ENCODE data around the gene KCNE1.
A peak's percentile ranks its signal among the peaks of the same experiment; 100 is the strongest.

The KCNE1 gene

DNA sequence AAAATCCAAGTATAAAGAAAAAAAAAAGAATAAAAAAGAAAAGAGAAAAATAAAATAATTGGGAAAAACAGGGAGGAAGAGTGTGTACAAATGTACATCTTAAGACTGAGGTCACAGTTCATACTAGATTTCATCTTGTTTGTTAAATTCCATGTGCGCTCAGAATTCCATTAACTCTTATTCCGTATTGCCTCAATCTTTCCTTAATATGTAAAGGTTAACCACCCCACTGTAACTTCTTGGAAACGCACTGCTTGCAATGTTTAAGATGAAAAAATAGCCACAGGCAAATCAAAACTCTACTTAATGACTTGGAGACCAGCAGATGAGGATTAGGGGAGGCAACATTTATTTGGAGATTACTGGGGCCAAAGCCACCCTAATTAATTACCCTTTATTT, 23.9 kb upstream of the KCNE1 start:
- DNase-seq (ENCODE audit: low spot score): no peak

DNA sequence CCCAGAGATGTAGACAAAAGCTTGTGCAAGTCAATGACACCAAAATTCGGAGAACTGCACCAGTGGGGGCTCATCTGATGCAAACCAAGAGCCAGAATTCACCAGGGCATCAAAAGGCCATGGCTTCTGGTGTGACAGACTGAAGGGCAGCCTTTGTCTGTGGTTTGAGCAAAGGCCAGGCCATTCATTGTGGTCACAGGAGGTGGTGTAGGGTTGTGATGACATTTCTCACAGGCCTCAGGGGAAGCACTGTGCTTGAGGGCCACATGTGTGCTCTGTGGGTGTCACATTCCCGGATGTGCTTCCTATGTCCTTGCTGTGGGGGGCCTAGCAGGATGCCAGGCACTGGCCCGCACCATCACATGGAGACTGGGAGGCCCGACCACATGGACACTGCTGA, 22.5 kb upstream of the KCNE1 start:
- DNase-seq (ENCODE audit: low spot score): no peak

GRCh38 chr21:34533938-34534337, 21.9 kb upstream of the KCNE1 start:
- no peak for DNase-seq (ENCODE audit: low spot score)

- DNase-seq (ENCODE audit: low spot score): no peak
These were observed 19.4 kb upstream of the KCNE1 start for GRCh38 chr21:34531399-34531798.

GRCh38 chr21:34530261-34530660, 18.3 kb upstream of the KCNE1 start:
- peak; percentile 31 for DNase-seq (ENCODE audit: low spot score)

DNA sequence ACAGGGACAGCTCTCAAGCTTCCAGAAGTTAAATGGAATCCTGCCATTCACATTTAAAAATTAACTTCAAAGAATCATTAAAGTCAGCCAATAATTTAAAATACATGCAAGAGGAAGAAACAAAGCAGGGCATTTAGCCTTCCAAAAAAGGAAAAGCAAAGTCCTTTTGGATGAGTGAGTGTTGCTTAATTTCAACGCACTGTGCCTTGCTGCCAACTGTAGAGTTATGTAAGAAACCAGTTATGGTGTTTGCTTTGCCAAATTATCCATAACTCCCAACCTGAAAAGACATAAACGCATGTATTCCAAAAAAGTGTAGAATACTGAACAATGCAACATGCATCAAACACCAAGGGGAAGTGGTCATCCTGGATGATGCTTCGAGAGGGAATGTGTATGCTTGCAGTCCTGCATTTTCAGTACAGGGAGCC, 16.1 kb upstream of the KCNE1 start:
- no peak for DNase-seq (ENCODE audit: low spot score)

DNA sequence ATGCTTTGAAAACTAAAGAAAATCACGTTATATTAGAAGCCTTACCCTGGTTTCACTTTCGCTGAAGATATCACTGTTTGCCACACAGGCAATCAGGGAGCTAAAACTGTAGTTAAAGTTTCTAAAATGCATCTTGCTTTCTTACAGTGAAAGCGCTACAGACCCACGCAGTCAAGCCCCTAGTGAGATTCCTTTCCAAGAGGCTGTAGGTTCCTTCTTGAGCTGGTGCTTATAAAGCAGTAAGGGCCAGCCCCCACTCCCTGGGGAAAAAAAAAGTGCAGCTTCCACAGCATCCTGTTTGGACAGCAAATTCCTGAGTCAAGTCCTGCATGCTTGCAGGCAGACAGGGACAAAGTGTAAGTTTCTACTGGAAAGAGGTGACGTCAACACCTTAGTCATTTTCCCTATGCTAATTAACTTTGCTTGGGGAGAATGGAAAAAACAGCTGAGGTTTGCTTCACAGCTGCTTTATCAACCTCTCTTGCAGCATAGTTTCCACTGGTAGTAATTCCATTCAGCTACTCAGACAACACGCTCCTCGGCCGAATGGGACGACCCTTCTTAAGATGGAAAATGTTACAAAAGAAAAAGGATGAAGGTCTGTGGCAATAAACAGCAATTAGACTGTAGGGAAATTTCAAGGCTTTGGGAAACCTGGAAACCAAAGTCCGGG, 14.7 kb upstream of the KCNE1 start:
- peak; percentile 92 for DNase-seq (ENCODE audit: low spot score)

DNA sequence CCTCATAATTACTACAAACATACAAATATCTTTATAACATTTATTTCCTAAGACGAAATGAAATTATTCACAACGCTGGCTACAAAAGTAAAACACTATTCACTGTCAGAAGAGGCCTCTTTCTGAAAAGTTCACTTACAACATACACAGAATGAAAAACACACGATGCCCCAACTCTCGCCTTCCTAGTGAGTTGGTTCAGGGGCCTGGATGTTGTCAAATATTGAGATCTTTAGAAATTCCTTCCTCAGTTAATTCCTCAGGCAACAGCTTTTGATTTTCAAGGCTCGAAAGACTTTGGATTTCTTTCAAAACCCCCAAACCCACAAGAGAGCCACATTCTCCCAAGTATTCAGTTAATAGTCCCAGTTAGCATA, 14.2 kb upstream of the KCNE1 start:
- DNase-seq (ENCODE audit: low spot score): no peak

DNA sequence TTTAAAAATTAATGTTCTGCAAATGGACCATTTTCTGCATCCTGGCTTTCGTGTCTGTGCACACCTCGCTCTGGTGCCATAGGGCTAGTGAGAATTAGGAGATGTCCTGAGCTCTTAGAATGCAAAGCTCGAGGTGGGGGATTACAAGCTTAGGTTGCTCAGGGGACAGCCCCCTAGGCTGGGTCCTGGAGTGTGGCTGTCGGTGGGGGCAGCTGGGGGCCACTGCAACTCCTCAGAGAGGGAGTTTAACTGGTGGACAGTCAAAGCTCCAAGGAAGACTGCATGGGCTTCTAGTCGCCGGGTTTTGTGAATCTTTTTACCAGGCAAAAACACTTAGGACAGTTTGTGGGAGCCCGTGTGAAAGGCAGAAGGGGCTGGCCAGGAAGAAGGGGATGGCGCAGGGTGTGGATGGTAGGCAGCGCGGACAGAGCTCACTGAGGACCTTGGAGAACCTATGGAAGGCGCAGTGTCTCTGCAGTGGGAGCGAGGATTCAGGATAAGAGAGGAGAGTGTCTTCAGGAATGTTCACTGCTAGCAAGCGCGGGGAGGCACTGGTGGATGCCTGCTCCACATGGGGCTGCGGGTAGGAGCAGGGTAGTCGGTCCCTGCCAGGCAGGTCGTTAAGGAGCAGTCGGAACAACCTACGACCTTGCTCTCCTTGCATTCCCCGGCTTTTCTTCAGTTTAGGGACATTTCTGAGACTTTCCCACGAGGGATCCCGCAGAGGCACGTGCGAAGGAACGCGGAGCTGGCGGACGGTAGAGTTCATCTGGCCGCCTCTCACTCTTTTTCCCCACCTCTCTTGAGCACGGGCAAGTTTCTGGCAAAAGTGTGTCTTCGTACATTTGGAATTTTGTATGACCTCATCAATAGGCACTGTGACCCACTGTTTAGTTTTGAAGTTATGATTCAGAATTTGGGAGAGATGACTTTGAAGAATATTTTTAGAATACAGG, 12.9 kb upstream of the KCNE1 start:
- DNase-seq (ENCODE audit: low spot score): peak; percentile 53

GRCh38 chr21:34523019-34523555, 11.1 kb upstream of the KCNE1 start:
- DNase-seq (ENCODE audit: low spot score): no peak

DNA sequence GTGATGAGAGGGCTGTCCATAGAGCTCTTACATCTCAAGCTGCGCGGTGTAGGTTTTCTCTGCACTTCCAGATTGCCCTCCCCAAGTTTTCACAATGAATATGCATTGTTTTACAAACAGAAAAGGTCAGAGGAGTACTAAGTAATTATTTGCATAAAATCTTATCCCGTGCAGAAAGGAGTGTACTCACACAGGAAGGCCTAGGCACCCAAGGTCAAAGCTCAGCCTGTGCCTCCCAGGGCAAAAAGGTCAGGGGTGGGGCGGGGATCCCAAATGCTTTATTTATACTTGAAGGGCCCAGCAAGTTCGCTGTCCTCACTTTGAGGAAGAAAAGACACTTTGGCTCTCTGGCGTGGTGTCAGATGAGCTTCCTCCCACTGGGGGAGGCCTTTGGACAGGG, 10.3 kb upstream of the KCNE1 start:
- DNase-seq (ENCODE audit: low spot score): no peak

- DNase-seq (ENCODE audit: low spot score): no peak
These were observed 9.6 kb upstream of the KCNE1 start for GRCh38 chr21:34521561-34521960.

- DNase-seq (ENCODE audit: low spot score): no peak
These were observed 8.9 kb upstream of the KCNE1 start for GRCh38 chr21:34520764-34521508.

- no peak for DNase-seq (ENCODE audit: low spot score)
These were observed 8.3 kb upstream of the KCNE1 start for GRCh38 chr21:34520281-34520680.

- DNase-seq (ENCODE audit: low spot score): no peak
These were observed 7.7 kb upstream of the KCNE1 start for GRCh38 chr21:34519694-34520093.

DNA sequence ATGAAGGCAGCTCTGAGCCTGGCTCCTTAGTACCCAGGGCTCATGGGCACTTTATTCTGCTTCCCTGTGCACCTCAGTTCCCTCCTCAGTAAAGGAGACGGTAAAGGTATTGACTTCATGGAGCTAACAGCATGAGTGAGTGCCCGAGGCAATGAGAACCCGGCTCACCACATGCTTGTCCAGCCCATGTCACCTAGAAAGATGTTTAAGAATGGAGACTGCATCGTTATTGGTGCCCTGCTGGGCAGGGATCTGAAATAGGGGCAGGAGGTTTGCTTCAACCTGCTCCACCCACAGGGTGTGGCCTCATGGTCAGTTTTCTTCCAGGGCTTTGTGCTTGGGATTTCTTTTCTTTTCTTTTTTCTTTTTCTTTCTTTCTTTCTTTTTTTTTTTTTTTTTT, 7.0 kb upstream of the KCNE1 start:
- DNase-seq (ENCODE audit: low spot score): no peak

DNA sequence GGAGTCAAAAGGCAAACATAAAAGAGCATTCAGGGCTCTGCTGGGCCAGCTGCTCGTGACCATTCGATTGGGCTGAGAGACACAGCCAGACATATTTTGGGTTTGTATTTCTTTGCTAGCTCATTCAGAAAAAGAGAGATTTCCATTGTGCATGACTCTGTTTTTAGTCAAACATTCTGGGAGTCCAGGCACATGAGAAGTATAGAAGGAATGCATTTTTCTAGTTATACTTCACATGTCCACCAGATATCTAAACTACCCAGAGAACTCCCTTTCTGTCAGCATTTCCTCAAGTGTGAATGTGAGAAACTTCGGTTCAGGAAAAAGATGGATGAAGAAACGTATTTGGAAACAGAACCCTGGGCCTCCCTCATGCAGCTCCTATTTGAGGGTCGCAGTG, 6.3 kb upstream of the KCNE1 start:
- no peak for DNase-seq (ENCODE audit: low spot score)

DNA sequence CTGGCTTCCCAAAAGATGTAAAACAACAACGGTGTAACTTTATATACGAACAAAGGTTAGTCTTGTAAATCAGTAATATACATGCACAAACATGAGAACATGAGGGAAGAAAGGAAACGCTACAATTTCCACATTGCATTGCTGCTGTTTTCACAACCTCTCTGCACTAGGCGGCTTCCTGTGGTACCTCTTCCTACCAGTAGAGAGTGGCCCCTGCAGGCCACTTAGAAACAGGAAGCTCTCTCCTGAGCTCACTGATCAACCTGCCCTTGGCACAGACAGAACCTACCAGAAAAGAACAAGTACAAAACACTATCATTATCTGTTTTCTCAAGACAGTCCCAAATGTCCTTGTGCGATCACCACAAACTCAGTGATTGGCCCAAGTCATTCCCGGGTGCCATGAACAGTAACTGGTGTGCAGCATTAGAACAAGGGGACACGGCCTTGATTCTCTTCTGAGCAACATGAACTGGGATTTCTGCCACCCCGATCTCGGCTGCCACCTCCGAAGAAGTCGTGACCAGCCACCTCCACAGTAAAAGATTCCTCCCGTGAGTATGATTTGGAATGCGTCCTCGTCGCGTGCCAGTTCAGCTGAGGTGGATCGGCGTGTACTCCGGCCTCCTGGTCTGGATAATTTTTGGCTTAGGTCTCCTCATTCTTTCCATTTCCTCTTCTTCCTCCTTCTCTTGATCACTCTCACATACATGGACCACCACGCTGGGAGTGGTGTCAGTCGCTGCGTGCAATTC, 5.7 kb upstream of the KCNE1 start:
- DNase-seq (ENCODE audit: low spot score): no peak

GRCh38 chr21:34517039-34517438, 5.0 kb upstream of the KCNE1 start:
- DNase-seq (ENCODE audit: low spot score): no peak

GRCh38 chr21:34514576-34515115, 2.6 kb upstream of the KCNE1 start:
- DNase-seq (ENCODE audit: low spot score): no peak

DNA sequence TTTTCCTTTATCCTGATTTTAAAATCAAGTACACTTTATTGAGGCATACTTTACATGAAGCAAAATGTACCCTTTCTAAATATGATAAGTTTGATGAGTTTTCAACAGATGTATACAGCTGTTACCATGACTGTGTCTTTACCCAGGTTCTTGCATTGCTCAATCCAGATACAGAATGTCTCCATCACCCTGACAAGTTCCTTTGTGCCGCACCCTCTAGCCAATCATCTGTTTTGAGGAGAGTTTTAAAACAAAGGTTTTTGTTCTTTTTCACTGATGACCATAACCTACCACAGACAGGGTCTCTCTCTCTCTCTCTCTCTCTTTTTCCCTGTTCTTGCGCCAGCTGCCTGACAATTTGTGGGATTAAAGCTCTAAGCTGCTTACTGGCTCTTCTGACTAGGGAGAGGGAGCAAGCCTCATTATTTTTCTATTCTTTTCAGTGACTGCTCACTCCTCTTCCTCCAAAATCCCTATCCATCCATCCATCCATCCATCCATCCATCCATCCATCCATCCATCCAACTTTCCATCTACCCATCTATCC, 1.2 kb upstream of the KCNE1 start:
- no peak for DNase-seq (ENCODE audit: low spot score)

Measured in AG08396 (cell line).